Endothelial cell (in vitro differentiated cells): Measurements from ENCODE around the gene SGCG. TPM values are rescaled to one million over a fixed set of nuclear protein-coding genes. Genes with fewer than 3 reads are reported as not detected.
"Not testable (repeated sequence)": the region's sequence is repeated elsewhere in the genome, so short reads cannot be mapped to it uniquely, and the experiment has no call there.

ENCODE experiments used
- DNase-seq: peaks from one replicate; pipeline ENCODE4 v3.0.0; 2021; ENCODE audit warnings: low spot score
- H3K27ac Mint-ChIP-seq: one replicate; pipeline ENCODE4 v1.8.0; 2021; ENCODE audit warnings: mixed read lengths, inconsistent platforms; ENCODE audit not compliant: unreplicated experiment
- H3K27me3 Mint-ChIP-seq: one replicate; pipeline ENCODE4 v1.8.0; 2021; ENCODE audit warnings: mild to moderate bottlenecking, moderate library complexity, mixed read lengths, inconsistent platforms; ENCODE audit not compliant: unreplicated experiment
- H3K36me3 Mint-ChIP-seq: one replicate; pipeline ENCODE4 v1.8.0; 2021; ENCODE audit warnings: mild to moderate bottlenecking, low read depth, mixed read lengths, inconsistent platforms; ENCODE audit not compliant: unreplicated experiment
- H3K4me1 Mint-ChIP-seq: one replicate; pipeline ENCODE4 v1.8.0; 2021; ENCODE audit warnings: mild to moderate bottlenecking, mixed read lengths, inconsistent platforms; ENCODE audit not compliant: unreplicated experiment
- H3K4me3 Mint-ChIP-seq: one replicate; pipeline ENCODE4 v1.8.0; 2021; ENCODE audit warnings: mild to moderate bottlenecking, mixed read lengths, inconsistent platforms; ENCODE audit not compliant: unreplicated experiment
- H3K9me3 Mint-ChIP-seq: one replicate; pipeline ENCODE4 v1.8.0; 2021; ENCODE audit warnings: mixed read lengths, inconsistent platforms; ENCODE audit not compliant: unreplicated experiment
- total RNA-seq: library from RNA; stranded (reverse); fragmentation: NEBNext Ultra II Directional; extraction: Animal tissue kit (Norgen Biotek cat#: 25700); gene quantifications from one replicate; pipeline ENCODE4 v1.2.1, GENCODE V29; 2021; ENCODE audit not compliant: unreplicated experiment
- TF ChIP-seq, protein P1 (sequence below): fragments of 200-600 bp; sonication (generic); IDR thresholded peaks from one replicate; pipeline ENCODE4 v1.5.0; 2021; ENCODE audit warnings: antibody characterized with exemption; ENCODE audit not compliant: unreplicated experiment

SGCG gene
- total RNA-seq, 1 donor from 2014 or later, result 0.59 TPM

DNA sequence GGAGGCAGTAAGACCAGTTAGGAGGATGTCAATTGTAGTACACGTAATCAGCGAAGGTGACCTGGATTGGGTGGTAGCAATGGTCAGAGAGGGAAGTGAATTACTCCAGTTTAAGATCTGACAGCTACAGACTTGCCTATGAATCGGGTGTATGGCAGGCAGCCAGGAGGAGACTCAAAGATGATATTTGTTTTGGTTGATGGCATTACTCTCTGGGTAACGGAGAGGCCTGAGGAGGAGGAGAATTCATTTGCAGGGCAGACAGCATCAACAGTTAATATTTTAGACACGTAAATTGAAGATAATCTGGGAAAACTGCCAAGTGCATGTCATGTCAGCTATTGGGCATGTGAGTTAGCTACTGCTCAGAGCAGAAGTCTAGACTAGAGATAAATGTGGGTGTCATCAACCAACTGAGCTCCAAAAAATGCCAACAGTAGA lies 109.2 kb downstream of the SGCG start:
- no peaks in the 10 kb centered on the region for H3K36me3 Mint-ChIP-seq
- TF ChIP-seq, protein P1, sequence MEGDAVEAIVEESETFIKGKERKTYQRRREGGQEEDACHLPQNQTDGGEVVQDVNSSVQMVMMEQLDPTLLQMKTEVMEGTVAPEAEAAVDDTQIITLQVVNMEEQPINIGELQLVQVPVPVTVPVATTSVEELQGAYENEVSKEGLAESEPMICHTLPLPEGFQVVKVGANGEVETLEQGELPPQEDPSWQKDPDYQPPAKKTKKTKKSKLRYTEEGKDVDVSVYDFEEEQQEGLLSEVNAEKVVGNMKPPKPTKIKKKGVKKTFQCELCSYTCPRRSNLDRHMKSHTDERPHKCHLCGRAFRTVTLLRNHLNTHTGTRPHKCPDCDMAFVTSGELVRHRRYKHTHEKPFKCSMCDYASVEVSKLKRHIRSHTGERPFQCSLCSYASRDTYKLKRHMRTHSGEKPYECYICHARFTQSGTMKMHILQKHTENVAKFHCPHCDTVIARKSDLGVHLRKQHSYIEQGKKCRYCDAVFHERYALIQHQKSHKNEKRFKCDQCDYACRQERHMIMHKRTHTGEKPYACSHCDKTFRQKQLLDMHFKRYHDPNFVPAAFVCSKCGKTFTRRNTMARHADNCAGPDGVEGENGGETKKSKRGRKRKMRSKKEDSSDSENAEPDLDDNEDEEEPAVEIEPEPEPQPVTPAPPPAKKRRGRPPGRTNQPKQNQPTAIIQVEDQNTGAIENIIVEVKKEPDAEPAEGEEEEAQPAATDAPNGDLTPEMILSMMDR, result no peak
- no peak overlapping the region for H3K27ac Mint-ChIP-seq
- no peaks in the 10 kb centered on the region for H3K27me3 Mint-ChIP-seq
- H3K9me3 Mint-ChIP-seq, result no peaks in the 10 kb centered on the region
- H3K4me3 Mint-ChIP-seq, result no peak overlapping the region
- no peak for DNase-seq
- H3K4me1 Mint-ChIP-seq, result no peaks in the 10 kb centered on the region

GRCh38 chr13:23292586-23292985 lies 111.8 kb downstream of the SGCG start:
- Mint-ChIP-seq H3K9me3 (no peaks in the 10 kb centered on the region), H3K36me3 (no peaks in the 10 kb centered on the region), H3K4me1 (no peaks in the 10 kb centered on the region), H3K27me3 (no peaks in the 10 kb centered on the region), H3K4me3 (no peak overlapping the region), H3K27ac (no peak overlapping the region)
- DNase-seq, result no peak
- TF ChIP-seq, protein P1, result no peak

DNA sequence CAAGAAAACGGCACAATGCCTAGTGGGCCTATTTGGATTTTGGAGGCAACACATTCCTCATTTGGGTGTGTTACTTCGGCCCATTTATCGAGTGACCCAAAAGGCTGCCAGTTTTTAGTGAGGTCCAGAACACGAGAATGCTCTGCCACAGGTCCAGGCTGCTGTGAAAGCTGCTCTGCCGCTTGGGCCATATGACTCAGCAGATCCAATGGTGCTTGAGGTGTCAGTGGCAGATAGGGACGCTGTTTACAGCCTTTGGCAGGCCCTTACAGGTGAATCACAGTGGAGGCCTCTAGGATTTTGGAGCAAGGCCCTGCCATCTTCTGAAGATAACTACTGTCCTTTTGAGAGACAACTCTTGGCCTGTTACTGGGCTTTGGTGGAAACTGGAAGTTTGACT lies 134.1 kb downstream of the SGCG start:
- DNase-seq, H3K9me3 Mint-ChIP-seq, H3K27me3 Mint-ChIP-seq, H3K36me3 Mint-ChIP-seq, H3K4me1 Mint-ChIP-seq, H3K4me3 Mint-ChIP-seq, H3K27ac Mint-ChIP-seq: not testable (repeated sequence)

GRCh38 chr13:23319883-23320224 lies 139.1 kb downstream of the SGCG start:
- Mint-ChIP-seq H3K4me3 (no peak overlapping the region), H3K4me1 (peaks cover 17% of the 10 kb centered on the region), H3K9me3 (no peaks in the 10 kb centered on the region), H3K27ac (no peak overlapping the region), H3K27me3 (peaks cover 4% of the 10 kb centered on the region), H3K36me3 (no peaks in the 10 kb centered on the region)
- DNase-seq, result no peak
- TF ChIP-seq, protein P1, result no peak

DNA sequence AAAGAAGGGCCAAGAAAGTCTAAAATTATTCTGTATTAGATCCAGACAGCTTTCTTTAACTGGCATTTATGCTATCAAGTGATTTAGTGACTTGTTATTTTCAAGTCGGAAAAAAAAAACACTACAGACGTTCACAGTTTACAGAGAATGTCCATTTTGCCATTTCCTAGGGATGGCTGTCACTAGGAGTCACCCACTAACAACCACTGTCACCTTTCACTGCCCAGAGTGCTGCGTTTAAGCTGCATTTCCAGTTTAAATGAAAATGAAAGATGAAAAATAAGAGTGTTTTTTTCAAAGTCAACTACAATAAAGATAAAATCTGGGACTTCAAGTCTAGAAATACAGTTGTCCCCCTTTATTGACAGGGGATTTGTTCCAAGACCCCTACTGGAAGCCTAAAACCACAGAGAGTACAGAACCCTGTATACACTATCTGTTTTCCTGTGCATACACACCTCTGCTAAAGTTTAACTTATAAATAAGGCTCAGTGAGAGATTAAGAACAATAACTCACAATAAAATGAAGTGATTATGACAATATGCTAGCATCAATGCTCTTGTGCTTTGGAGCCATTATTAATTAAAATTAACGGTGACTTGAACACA lies 140.3 kb downstream of the SGCG start:
- H3K4me3 Mint-ChIP-seq, result no peak overlapping the region
- H3K27me3 Mint-ChIP-seq, result no peaks in the 10 kb centered on the region
- no peak overlapping the region for H3K27ac Mint-ChIP-seq
- TF ChIP-seq, protein P1, result no peak
- no peak for DNase-seq
- no peaks in the 10 kb centered on the region for H3K36me3 Mint-ChIP-seq
- peaks cover 18% of the 10 kb centered on the region for H3K4me1 Mint-ChIP-seq
- no peaks in the 10 kb centered on the region for H3K9me3 Mint-ChIP-seq
